H9 (cell line): ENCODE data around the gene GK2. TPM values are rescaled to one million over a fixed set of nuclear protein-coding genes. Genes with fewer than 3 reads are reported as not detected.

Source experiments
- DNase-seq: peaks from one replicate; pipeline ENCODE4 v3.0.0-alpha.2; 2017
- H2AFZ ChIP-seq: one replicate; pipeline ENCODE4 v1.6.1; 2013; ENCODE audit warnings: mild to moderate bottlenecking, low read length, control low read depth, moderate library complexity
- H2AK5ac ChIP-seq: 2 replicates; pipeline ENCODE4 v1.6.1; 2013; ENCODE audit warnings: low read length, control low read depth, mixed read lengths; ENCODE audit not compliant: insufficient read length
- H2BK120ac ChIP-seq: one replicate; pipeline ENCODE4 v1.6.1; 2013; ENCODE audit warnings: low read depth, mild to moderate bottlenecking, low read length, control low read depth, inconsistent platforms; ENCODE audit not compliant: poor library complexity, severe bottlenecking
- H2BK12ac ChIP-seq: 2 replicates; pipeline ENCODE4 v1.6.1; 2013; ENCODE audit warnings: low read length, control low read depth, mixed read lengths, low read depth; ENCODE audit not compliant: insufficient read length
- H2BK15ac ChIP-seq: 2 replicates; pipeline ENCODE4 v1.6.1; 2013; ENCODE audit warnings: low read depth, low read length, control low read depth
- H2BK20ac ChIP-seq: one replicate; pipeline ENCODE4 v1.6.1; 2013; ENCODE audit warnings: low read depth, mild to moderate bottlenecking, low read length, control low read depth, inconsistent platforms; ENCODE audit not compliant: poor library complexity, severe bottlenecking
- H2BK5ac ChIP-seq: 2 replicates; pipeline ENCODE4 v1.6.1; 2013; ENCODE audit warnings: low read length, control low read depth, mixed read lengths; ENCODE audit not compliant: insufficient read length
- H3K14ac ChIP-seq: 2 replicates; pipeline ENCODE4 v1.6.1; 2013; ENCODE audit warnings: low read length, control low read depth; ENCODE audit not compliant: insufficient read depth
- H3K18ac ChIP-seq: 2 replicates; pipeline ENCODE4 v1.6.1; 2013; ENCODE audit warnings: low read depth, mild to moderate bottlenecking, mixed read lengths, low read length, control low read depth; ENCODE audit not compliant: insufficient read length
- H3K23ac ChIP-seq: 2 replicates; pipeline ENCODE4 v1.6.1; 2013; ENCODE audit warnings: low read length, control low read depth, mixed read lengths, low read depth; ENCODE audit not compliant: insufficient read length
- H3K23me2 ChIP-seq: 2 replicates; pipeline ENCODE4 v1.6.1; 2013; ENCODE audit warnings: low read depth, mild to moderate bottlenecking, mixed read lengths, low read length, control low read depth; ENCODE audit not compliant: insufficient read length, poor library complexity, severe bottlenecking
- H3K27ac ChIP-seq: 2 replicates; pipeline ENCODE4 v1.5.1; 2013; ENCODE audit warnings: low read length, control low read depth, mixed read lengths, low read depth; ENCODE audit not compliant: insufficient read length
- H3K27me3 ChIP-seq: 2 replicates; pipeline ENCODE4 v1.6.1; 2013; ENCODE audit warnings: low read length, control low read depth, inconsistent platforms; ENCODE audit not compliant: insufficient read depth
- H3K4ac ChIP-seq: 2 replicates; pipeline ENCODE4 v1.6.1; 2013; ENCODE audit warnings: low read depth, mild to moderate bottlenecking, control low read depth, inconsistent platforms, low read length, moderate library complexity
- H3K4me1 ChIP-seq: 2 replicates; pipeline ENCODE4 v1.6.1; 2013; ENCODE audit warnings: low read length, control low read depth, inconsistent platforms; ENCODE audit not compliant: insufficient read depth
- H3K4me2 ChIP-seq: 2 replicates; pipeline ENCODE4 v1.6.1; 2013; ENCODE audit warnings: low read length, control low read depth, mixed read lengths; ENCODE audit not compliant: insufficient read length, insufficient read depth
- H3K56ac ChIP-seq: 2 replicates; pipeline ENCODE4 v1.6.1; 2013; ENCODE audit warnings: low read depth, mild to moderate bottlenecking, mixed read lengths, low read length, control low read depth; ENCODE audit not compliant: insufficient read length
- H3K79me1 ChIP-seq: 2 replicates; pipeline ENCODE4 v1.6.1; 2013; ENCODE audit warnings: low read depth, mild to moderate bottlenecking, moderate library complexity, low read length, control low read depth, inconsistent platforms; ENCODE audit not compliant: insufficient read depth, poor library complexity, severe bottlenecking
- H3K79me2 ChIP-seq: 2 replicates; pipeline ENCODE4 v1.6.1; 2013; ENCODE audit warnings: low read length, control low read depth, inconsistent platforms; ENCODE audit not compliant: insufficient read depth
- H3K9ac ChIP-seq: 2 replicates; pipeline ENCODE4 v1.6.1; 2013; ENCODE audit warnings: low read length, control low read depth, mixed read lengths; ENCODE audit not compliant: insufficient read length; ENCODE audit errors: extremely low read depth
- H3K9me3 ChIP-seq: one replicate; pipeline ENCODE4 v1.6.1; 2013; ENCODE audit warnings: low read depth, low read length, inconsistent platforms; ENCODE audit not compliant: control insufficient read depth
- H3T11ph ChIP-seq: one replicate; pipeline ENCODE4 v1.6.1; 2013; ENCODE audit warnings: mild to moderate bottlenecking, low read length, control low read depth, inconsistent platforms
- H4K20me1 ChIP-seq: one replicate; pipeline ENCODE4 v1.6.1; 2013; ENCODE audit not compliant: control insufficient read depth, insufficient read length, insufficient read depth
- H4K5ac ChIP-seq: 2 replicates; pipeline ENCODE4 v1.6.1; 2013; ENCODE audit warnings: low read depth, mild to moderate bottlenecking, mixed read lengths, low read length, control low read depth; ENCODE audit not compliant: insufficient read length
- H4K8ac ChIP-seq: replicated peaks from 2 replicates; pipeline ENCODE4 v1.6.1; 2013; ENCODE audit warnings: low read length, control low read depth, mixed read lengths, low read depth; ENCODE audit not compliant: insufficient read length
- H4K91ac ChIP-seq: 2 replicates; pipeline ENCODE4 v1.6.1; 2013; ENCODE audit warnings: low read depth, mild to moderate bottlenecking, moderate library complexity, mixed read lengths, low read length, control low read depth; ENCODE audit not compliant: insufficient read length
- H3K27ac Mint-ChIP-seq, 3 experiments: 2 replicates in 2 of 3; 3 replicates in 1 of 3; pipeline ENCODE4 v1.8.0; 2020 to 2021; ENCODE audit warnings: mixed read lengths in 3 of 3, mild to moderate bottlenecking in 1 of 3, moderate library complexity in 1 of 3
- H3K27me3 Mint-ChIP-seq: 2 replicates; pipeline ENCODE4 v1.8.0; 2021; ENCODE audit warnings: low read depth, mild to moderate bottlenecking, moderate library complexity, mixed read lengths
- H3K36me3 Mint-ChIP-seq, 3 experiments: 2 replicates in 2 of 3; 3 replicates in 1 of 3; pipeline ENCODE4 v1.8.0; 2020 to 2021; ENCODE audit warnings: low read depth in 3 of 3, mixed read lengths in 3 of 3; ENCODE audit not compliant: insufficient read depth in 1 of 3
- H3K4me1 Mint-ChIP-seq, 2 experiments: 2 replicates each; pipeline ENCODE4 v1.8.0; 2020; ENCODE audit warnings: mixed read lengths in 2 of 2
- H3K4me3 Mint-ChIP-seq, 2 experiments: 2 replicates in 1 of 2; 3 replicates in 1 of 2; pipeline ENCODE4 v1.8.0; 2020 to 2021; ENCODE audit warnings: mild to moderate bottlenecking in 2 of 2, mixed read lengths in 2 of 2, moderate library complexity in 1 of 2
- H3K9me3 Mint-ChIP-seq, 2 experiments: 2 replicates in 1 of 2; 3 replicates in 1 of 2; pipeline ENCODE4 v1.8.0; 2020; ENCODE audit warnings: mild to moderate bottlenecking in 2 of 2, mixed read lengths in 2 of 2, moderate library complexity in 1 of 2
- WGBS: extraction: QIAGEN DNeasy Blood & Tissue Kit; methylation state at CpG from one replicate; pipeline ENCODE4 v1.1.7; 2013; ENCODE audit warnings: missing lambda C conversion rate, low lambda C conversion rate, mixed read lengths; ENCODE audit not compliant: insufficient read length; ENCODE audit errors: extremely low coverage; 5-methylcytosine and 5-hydroxymethylcytosine counted together
- total RNA-seq: library from RNA; stranded (reverse); gene quantifications from 2 replicates; pipeline ENCODE4 v1.2.1, GENCODE V29; 2021
- TF ChIP-seq, protein P1 (sequence below): fragments of 200-600 bp; sonication (generic); conservative IDR thresholded peaks from 3 replicates; pipeline ENCODE4 v1.8.0; 2021; ENCODE audit warnings: antibody characterized with exemption, mild to moderate bottlenecking

GK2 gene
- total RNA-seq, 1 experiment from 2014 or later = not detected

DNA sequence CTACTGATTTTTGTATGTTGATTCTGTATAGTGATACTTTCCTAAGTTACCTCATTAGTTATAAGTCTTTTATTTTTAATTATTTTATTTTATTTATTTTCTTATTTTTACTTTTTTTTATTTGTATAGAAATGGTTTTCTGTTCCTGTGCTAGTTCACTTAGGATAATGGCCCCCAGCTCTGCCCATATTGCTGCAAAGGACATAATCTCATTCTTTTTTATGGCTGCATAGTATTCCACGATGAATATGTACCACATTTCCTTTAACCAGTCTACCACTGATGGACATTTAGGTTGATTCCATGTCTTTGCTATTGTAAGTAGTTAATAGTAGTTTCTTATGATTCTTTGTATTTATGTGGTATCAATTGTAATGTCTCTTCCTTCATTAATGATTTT, 31.5 kb upstream of the GK2 start:
- Mint-ChIP-seq H3K4me3 (no peak overlapping the region), H3K9me3 (peaks cover 0 to 4% of the 10 kb centered on the region in 2 experiments; a peak in 1 of 5 replicates), H3K36me3 (no peaks in the 10 kb centered on the region), H3K27me3 (no peaks in the 10 kb centered on the region), H3K4me1 (no peaks in the 10 kb centered on the region), H3K27ac (no peak overlapping the region)
- Histone ChIP-seq H2BK5ac (no peak overlapping the region), H3K4ac (no peak overlapping the region), H4K8ac (no peak overlapping the region), H3K4me2 (no peak overlapping the region), H3K27me3 (no peaks in the 10 kb centered on the region), H2BK12ac (no peak overlapping the region), H3K79me2 (no peaks in the 10 kb centered on the region), H3K56ac (no peak overlapping the region), H3K9me3 (no peaks in the 10 kb centered on the region), H2BK15ac (no peak overlapping the region), H2AK5ac (no peak overlapping the region), H4K20me1 (no peaks in the 10 kb centered on the region), H3K14ac (no peak overlapping the region), H3K18ac (no peak overlapping the region), H3K23me2 (no peaks in the 10 kb centered on the region), H3T11ph (no peak overlapping the region), H3K9ac (no peak overlapping the region), H4K5ac (no peak overlapping the region), H2BK120ac (no peak overlapping the region), H3K79me1 (no peaks in the 10 kb centered on the region), H4K91ac (no peak overlapping the region), H3K23ac (no peak overlapping the region), H2BK20ac (no peak overlapping the region), H3K27ac (no peak overlapping the region), H3K4me1 (no peaks in the 10 kb centered on the region), H2AFZ (no peak overlapping the region)
- TF ChIP-seq, protein P1, sequence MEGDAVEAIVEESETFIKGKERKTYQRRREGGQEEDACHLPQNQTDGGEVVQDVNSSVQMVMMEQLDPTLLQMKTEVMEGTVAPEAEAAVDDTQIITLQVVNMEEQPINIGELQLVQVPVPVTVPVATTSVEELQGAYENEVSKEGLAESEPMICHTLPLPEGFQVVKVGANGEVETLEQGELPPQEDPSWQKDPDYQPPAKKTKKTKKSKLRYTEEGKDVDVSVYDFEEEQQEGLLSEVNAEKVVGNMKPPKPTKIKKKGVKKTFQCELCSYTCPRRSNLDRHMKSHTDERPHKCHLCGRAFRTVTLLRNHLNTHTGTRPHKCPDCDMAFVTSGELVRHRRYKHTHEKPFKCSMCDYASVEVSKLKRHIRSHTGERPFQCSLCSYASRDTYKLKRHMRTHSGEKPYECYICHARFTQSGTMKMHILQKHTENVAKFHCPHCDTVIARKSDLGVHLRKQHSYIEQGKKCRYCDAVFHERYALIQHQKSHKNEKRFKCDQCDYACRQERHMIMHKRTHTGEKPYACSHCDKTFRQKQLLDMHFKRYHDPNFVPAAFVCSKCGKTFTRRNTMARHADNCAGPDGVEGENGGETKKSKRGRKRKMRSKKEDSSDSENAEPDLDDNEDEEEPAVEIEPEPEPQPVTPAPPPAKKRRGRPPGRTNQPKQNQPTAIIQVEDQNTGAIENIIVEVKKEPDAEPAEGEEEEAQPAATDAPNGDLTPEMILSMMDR = no peak
- no peak for DNase-seq
- no CpG with 5 or more reads among the region's 1 CpG for WGBS
